Activated CD8-positive, alpha-beta memory T cell treated with anti-CD3 and anti-CD28 coated beads, Interleukin-2, amount 50 U/mL, for 4 hours (primary cell): ENCODE data around the gene HSPA14.
"Not testable (repeated sequence)": the region's sequence is repeated elsewhere in the genome, so short reads cannot be mapped to it uniquely, and the experiment has no call there.

Experiments
- DNase-seq: peaks from one replicate; pipeline ENCODE4 v3.0.0-alpha.2; 2020

HSPA14 gene

DNA sequence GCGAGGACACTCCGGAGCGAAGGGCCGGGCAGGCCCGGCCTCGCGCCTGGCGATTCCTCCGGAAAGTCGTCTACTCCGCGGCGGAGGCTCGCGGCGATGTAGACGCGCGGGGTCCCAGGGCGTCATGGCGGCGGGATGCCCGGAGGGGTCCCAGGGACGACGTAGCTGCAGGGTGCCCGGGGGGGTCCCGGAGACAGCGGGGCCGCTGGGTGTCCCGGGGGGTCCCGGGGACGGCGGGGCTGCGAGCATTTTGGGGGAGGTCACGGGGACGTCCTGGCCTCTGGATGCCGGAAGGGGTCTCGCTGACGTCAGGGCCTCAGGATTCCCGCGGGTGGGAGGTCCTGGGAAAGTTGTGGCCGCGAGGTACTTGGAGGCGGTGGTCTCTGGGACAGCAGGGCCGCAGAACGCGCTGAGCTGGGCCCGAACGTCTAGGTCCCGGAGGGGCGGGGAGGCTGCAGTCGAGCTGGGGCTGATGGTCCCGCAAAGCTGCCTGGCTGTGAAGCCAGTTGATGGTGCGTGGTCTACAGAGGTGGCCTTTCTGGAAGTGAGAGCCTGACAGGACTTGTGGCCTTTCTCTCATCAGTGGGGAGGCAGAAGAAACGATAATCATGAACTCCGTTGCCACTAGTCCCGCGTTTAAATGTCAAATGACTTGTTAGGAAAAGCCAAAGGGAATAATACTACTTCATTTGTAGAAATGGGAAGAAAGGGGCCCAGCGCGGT is 637 bp downstream of the HSPA14 start:
- no peak for DNase-seq

DNA sequence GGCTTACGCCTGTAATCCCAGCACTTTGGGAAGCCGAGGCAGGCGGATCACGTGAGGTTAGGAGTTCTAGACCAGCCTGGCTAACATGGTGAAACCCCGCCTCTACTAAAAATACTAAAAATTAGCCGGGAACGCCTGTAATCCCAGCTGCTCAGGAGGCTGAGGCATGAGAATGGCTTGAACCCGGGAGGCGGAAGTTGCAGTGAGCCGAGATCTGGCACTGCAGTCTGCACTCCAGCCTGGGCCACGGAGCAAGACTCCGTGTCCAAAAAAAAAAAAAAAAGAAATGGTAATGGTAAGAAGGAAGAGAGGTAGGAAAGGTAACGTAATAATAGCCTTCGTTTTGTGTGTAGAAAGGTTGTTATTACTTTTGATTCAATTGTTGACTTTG is 1.2 kb downstream of the HSPA14 start:
- no peak for DNase-seq

DNA sequence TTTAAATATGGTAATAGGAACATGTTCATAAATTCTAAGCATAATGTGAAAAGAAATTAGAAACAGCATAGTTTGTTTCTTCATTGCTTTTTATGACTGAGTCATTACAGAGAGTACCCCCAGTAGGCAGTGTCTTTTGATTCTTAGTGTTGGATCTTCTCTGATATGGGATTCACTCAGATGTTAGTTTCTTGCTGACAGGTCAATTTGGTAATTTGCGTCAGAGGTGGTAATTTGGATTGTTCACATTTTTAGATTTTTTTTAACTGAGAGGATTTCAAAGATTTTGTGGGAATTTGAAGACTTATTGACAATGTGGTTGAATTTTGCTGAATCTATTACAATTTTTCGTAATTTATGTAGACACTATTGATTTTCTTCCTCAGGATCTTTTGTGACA is 2.1 kb downstream of the HSPA14 start:
- DNase-seq = no peak

GRCh38 chr10:14843327-14843988 is 5.4 kb downstream of the HSPA14 start:
- DNase-seq = no peak

- DNase-seq = no peak
These were observed 6.8 kb downstream of the HSPA14 start for GRCh38 chr10:14844948-14845347.

GRCh38 chr10:14852236-14852635 is 14.1 kb downstream of the HSPA14 start:
- DNase-seq = no peak

- no peak for DNase-seq
These were observed 17.3 kb downstream of the HSPA14 start for GRCh38 chr10:14855453-14855852.

DNA sequence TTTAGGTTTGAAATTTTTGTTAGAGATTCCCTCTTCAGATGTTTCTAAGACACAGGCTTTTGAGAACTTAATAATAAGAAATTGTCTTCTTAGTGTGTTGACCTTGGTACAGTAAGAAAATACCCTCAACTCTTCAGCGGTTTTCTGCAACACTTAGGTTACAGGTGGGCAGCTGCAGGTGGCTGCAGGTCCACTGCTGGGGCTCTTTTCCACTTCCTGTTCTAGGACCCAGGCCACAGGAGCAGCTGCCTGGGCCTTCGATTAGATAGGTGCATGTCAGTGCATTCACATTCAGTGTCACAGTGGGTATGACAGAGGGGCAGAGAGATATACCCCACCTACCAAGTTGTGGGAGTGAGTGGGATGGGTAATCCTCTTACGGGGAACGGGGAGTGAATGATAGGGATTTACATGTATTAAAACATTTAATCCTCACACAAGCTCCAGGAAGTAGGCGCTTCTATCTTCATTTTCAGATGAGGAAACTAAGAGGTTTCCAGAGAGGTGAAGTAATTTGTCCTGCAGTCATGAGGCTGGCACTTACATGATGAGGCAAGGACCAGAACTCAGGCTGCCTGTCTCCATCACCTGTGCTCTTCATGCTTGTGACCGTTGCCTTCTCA is 20.3 kb downstream of the HSPA14 start:
- DNase-seq = no peak

DNA sequence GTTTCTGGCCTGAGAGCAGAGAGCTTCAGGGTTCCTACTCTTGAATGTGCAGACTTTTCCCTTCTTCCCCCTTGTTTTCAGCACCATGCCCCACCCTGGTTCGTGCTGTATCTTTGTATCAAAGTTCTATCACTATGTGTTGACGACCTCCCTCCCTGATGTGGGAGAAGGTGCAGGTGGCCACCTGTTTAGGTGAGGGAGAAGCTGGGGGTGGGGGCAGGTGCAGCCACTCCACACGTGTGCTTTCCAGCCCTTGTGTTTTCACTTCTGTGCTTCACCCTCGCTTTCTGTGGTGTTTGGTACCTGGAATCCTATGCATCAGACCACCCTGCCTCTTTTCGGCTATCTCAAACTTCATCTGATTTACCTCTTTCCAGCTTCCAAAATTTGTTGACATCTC is 20.9 kb downstream of the HSPA14 start:
- no peak for DNase-seq

DNA sequence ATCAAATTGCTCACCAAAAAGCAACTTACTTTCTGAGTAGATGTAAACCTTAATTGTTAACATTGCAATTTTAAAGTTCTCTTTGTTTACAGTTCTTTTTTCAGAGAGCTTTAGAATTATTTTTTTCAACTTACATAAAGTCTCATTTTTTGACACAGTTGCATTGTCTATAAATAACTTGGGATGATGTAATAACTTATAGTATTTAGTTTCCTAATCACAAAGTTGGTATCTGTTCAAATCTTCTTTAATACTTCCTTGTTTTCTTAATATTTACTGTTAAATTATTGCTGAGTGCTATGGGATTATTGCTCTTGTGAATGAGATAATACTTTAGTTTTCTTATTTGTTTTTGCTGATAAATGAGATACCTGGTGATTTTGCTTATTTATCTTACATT is 21.7 kb downstream of the HSPA14 start:
- DNase-seq = no peak

GRCh38 chr10:14860791-14861190 is 22.7 kb downstream of the HSPA14 start:
- DNase-seq = no peak

- not testable (repeated sequence) for DNase-seq
These were observed 26.4 kb downstream of the HSPA14 start for GRCh38 chr10:14864466-14864865.

DNA sequence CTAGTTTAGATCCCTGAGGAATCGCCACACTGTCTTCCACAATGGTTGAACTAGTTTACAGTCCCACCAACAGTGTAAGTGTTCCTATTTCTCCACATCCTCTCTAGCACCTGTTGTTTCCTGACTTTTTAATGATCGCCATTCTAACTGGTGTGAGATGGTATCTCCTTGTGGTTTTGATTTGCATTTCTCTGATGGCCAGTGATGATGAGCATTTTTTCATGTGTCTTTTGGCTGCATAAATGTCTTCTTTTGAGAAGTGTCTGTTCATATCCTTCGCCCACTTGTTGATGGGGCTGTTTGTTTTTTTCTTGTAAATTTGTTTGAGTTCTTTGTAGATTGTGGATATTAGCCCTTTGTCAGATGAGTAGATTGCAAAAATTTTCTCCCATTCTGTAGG is 26.8 kb downstream of the HSPA14 start:
- DNase-seq = not testable (repeated sequence)

DNA sequence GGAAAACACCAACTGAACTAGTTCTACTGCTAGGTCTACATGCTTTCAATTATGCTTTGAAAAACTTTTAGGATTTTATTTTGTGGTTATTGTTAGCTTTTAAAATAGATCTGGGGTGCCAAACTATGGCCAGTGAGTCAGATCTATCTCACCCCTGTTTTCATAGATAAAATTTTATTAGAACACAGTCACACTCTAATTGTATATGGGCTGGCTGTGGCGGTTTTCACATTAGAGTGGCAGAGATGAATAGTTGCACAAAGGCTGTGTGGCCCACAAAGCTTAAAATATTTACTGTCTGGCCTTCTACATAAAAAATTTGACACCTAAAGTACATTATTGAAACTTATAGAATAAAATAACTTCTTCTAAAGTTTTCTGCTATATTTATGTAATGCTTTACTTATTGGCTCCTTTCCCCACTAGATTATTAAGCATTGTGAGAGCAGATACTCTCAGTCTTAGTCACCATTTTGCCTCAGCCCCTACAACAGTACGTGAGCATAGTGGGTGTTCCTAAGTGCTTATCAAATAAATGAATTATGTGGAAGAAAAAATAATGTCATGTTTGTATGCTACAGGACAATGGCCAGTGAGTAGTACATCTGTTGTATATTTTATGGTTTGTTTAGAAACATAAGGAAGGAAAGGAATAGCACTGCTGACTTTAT is 35.1 kb downstream of the HSPA14 start:
- no peak for DNase-seq

- no peak for DNase-seq
These were observed 37.8 kb downstream of the HSPA14 start for GRCh38 chr10:14875941-14876340.

DNA sequence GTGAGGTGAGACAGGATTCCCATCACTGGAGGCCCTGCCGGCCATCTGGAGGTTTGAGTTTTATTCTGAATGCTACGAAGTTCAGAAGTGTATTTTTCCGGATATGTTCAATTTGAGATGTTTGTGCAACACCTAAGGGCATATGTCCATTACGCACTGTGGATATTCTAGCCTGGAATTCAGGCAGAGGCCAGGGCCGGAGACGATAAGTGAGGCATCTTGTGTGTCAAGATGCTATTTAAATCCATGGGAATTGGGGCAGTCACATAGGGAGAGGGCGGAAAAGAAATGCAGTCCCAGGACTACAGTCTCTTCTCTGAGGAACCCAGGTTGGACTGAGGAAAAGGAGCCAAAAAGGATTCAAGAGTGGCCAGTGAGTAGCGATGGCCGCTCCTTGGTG is 38.7 kb downstream of the HSPA14 start:
- DNase-seq = no peak

DNA sequence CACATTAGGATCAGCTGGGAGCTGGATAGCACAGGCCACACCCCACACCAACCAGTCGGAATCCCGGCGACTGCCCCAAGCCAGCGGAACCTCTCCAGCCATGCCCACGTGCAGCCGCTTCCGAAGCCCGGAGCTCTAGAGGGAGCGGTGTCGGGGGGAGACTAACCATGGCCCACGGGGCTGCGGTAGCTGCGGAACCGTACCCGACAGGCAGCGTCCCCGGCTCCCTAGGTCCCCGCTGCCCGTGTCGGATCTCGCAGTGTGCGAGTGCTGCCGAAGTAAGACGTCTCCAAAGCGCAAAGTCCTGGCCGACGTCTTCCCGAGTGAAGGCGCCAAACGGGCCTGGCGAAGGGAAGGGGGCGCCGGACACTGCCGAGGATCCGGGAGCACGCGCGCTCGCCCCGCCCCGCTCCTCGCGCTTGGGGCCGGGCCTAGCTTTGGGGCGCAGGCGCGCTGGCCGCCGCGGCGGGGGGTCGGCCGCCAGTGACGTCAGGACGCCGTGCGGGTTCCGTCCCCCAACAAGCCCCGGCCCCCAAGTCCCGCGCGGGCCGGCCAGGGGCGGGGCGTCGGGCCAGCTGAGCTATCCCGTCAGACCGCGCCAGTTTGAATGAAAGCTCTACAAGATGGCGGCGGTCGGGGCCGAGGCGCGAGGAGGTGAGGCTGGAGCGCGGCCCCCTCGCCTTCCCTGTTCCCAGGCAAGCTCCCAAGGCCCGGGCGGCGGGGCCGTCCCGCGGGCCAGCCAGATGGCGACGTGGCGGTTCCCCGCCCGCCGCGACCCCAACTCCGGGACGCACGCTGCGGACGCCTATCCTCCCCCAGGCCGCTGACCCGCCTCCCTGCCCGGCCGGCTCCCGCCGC is 40.4 kb downstream of the HSPA14 start, which contains the start of gene SUV39H2:
TSS of gene SUV39H2 (plus strand) at position 601 of the 858 bp plus-strand sequence. CDS start at position 624, 23 bp downstream.
- peak; percentile 95 for DNase-seq

GRCh38 chr10:14879124-14879927 is 41.2 kb downstream of the HSPA14 start:
- DNase-seq = peak; percentile 42

- no peak for DNase-seq
These were observed 41.8 kb downstream of the HSPA14 start for GRCh38 chr10:14879928-14880193.

GRCh38 chr10:14880229-14880628 is 42.1 kb downstream of the HSPA14 start:
- DNase-seq = no peak

DNA sequence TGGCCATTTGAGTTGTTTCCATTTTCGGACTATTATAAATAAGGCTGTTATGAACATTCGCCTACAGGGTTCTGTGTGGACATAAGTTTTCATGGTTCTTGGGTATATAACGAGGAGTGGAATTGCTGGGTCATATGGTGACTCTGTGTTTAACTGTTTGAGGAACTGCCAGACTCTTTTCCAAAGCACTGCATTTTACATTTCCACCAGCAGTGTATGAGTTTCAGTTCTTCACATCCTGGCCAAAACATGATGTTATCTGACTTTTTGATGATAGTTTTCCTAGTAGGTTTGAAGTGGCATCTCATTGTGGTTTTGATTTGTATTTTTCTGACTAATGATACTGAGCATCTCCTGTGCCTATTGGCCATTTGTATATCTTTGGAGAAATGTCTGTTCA is 46.0 kb downstream of the HSPA14 start:
- no peak for DNase-seq

DNA sequence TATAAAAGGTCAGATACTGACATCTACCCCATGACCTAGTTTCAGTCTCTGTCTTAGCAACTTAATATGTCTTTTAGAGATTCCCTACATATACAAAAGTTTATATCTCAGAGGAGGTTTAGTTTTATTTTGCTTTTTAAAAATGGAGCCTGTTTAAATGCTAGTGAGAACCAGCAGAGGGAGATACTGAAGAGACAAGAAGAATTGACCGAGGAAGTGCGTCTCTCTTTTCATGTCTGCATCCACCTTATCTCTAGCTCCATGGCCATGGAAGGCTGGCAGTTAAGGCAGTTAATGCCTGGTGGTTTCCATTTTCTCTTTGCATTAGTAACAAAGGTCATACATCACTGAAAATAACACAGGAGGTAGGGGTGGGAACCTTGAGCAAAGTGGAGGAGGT is 51.2 kb downstream of the HSPA14 start:
- DNase-seq = no peak
